GM18861 (cell line): ENCODE data around the gene ATOSB.
"Not testable (repeated sequence)": the region's sequence is repeated elsewhere in the genome, so short reads cannot be mapped to it uniquely, and the experiment has no call there.

Experiments used
- ATAC-seq: cut with Tn5 transposase; IDR thresholded peaks from one replicate; pipeline ENCODE4 v1.9.1; 2021; ENCODE audit not compliant: unreplicated experiment

ATOSB gene

GRCh38 chr9:35115680-35116538, at the start of gene ATOSB:
Gene ATOSB (minus strand): TSS chr9:35115862. CDS start chr9:35108274, 7,588 bp downstream.
- peak; percentile 49 for ATAC-seq

GRCh38 chr9:35164711-35165110, 49.0 kb upstream of the ATOSB start:
- no peak for ATAC-seq

- ATAC-seq, result no peak
Measured at GRCh38 chr9:35163413-35163812, 47.8 kb upstream of the ATOSB start.

GRCh38 chr9:35162605-35163315, 47.1 kb upstream of the ATOSB start:
- no peak for ATAC-seq

GRCh38 chr9:35161713-35162604, 46.3 kb upstream of the ATOSB start, which contains the start of gene UNC13B:
Gene UNC13B (plus strand): TSS chr9:35162009. CDS start chr9:35162284, 275 bp downstream.
- no peak for ATAC-seq

- no peak for ATAC-seq
Measured at GRCh38 chr9:35158501-35159280, 43.0 kb upstream of the ATOSB start.

- not testable (repeated sequence) for ATAC-seq
Measured at GRCh38 chr9:35157836-35158235, 42.2 kb upstream of the ATOSB start.

- ATAC-seq, result no peak
Measured at GRCh38 chr9:35156781-35157180, 41.1 kb upstream of the ATOSB start.

- ATAC-seq, result no peak
Measured at GRCh38 chr9:35152926-35153325, 37.3 kb upstream of the ATOSB start.

- not testable (repeated sequence) for ATAC-seq
Measured at GRCh38 chr9:35147941-35148563, 32.4 kb upstream of the ATOSB start.

- no peak for ATAC-seq
Measured at GRCh38 chr9:35142037-35142436, 26.4 kb upstream of the ATOSB start.

GRCh38 chr9:35140093-35140492, 24.4 kb upstream of the ATOSB start:
- no peak for ATAC-seq

- ATAC-seq, result no peak
Measured at GRCh38 chr9:35136866-35137265, 21.2 kb upstream of the ATOSB start.

- no peak for ATAC-seq
Measured at GRCh38 chr9:35135988-35136387, 20.3 kb upstream of the ATOSB start.

- ATAC-seq, result no peak
Measured at GRCh38 chr9:35134920-35135319, 19.3 kb upstream of the ATOSB start.

GRCh38 chr9:35116898-35117551, 1.4 kb upstream of the ATOSB start:
- peak; percentile 41 for ATAC-seq

- ATAC-seq, result no peak
Measured at GRCh38 chr9:35116539-35116897, 856 bp upstream of the ATOSB start.

- no peak for ATAC-seq
Measured at GRCh38 chr9:35114840-35115628, 628 bp downstream of the ATOSB start.
